Caki2 (cell line): ENCODE results near the gene SEC14L1. TPM values are rescaled to one million over a fixed set of nuclear protein-coding genes. Genes with fewer than 3 reads are reported as not detected.
A peak's percentile ranks its signal among the peaks of the same experiment; 100 is the strongest.
"Not testable (repeated sequence)": the region's sequence is repeated elsewhere in the genome, so short reads cannot be mapped to it uniquely, and the experiment has no call there.

ENCODE experiments used
- DNase-seq: peaks from one replicate; pipeline ENCODE4 v3.0.0-alpha.2; 2015; ENCODE audit warnings: low read depth
- in situ Hi-C: cut with HindIII; loops from 2 replicates; pipeline ENCODE4 v1.10.0; 2016; ENCODE audit warnings: low sequenced_read_pairs, low pct_unique_long_range_greater_than_20kb, mixed read lengths
- total RNA-seq: library from RNA; depleted of rRNA; stranded (reverse); fragments of >200 nt; shearing (Covaris generic); gene quantifications from 2 replicates; pipeline ENCODE4 v1.2.3, GENCODE V29; 2014; ENCODE audit warnings: low replicate concordance

The SEC14L1 gene
- total RNA-seq, 1 experiment from 2014 or later = 13.3 TPM

DNA sequence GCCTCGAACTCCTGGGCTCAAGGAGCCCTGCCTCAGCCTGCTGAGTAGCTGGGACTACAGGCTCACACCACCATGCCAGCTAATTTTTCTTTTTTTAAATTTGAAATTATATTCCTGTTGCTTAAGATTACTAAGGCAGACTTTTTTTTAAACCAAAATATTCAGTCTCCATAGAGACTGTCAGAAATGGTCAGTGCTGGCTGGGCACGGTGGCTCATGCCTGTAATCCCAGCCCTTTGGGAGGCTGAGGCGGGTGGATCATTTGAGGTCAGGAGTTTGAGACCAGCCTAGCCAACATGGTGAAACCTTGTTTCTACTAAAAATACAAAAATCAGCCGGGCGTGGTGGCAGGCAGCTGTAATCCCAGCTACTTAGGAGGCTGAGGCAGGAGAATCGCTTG is 11.3 kb downstream of the SEC14L1 start:
- DNase-seq, in situ Hi-C loops: not testable (repeated sequence)

- in situ Hi-C loops = no loop called here
- no peak for DNase-seq
These were observed 12.7 kb downstream of the SEC14L1 start for GRCh38 chr17:77153472-77153871.

DNA sequence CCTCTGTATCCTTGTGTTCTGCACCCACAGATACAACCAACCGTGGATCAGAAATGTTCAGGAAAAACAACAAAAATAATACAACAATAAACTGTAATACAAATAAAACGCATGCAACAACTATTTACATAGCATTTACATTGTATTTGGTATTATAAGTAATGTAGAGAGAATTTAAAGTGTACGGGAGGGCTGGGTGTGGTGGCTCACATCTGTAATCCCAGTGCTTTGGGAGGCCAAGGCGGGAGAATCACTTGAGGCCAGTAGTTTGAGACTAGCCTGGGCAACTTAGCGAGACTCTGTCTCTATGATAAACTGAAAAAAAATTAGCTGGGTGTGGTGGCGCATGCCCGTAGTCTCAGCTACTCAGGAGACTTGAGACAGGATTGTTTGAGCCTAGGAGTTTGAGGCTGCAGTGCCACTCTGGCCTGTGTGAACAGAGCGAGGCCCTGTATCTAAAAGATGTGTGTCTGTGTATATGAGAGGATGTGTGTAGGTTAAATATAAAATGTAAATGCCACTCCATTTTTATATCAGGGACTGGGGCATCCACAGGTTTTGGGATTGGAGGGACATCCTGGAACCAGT is 13.3 kb downstream of the SEC14L1 start:
- DNase-seq = no peak
- in situ Hi-C loops = no loop called here

GRCh38 chr17:77155125-77155524 is 14.4 kb downstream of the SEC14L1 start:
- in situ Hi-C loops = no loop called here

GRCh38 chr17:77157766-77158165 is 17.0 kb downstream of the SEC14L1 start:
- DNase-seq, in situ Hi-C loops: not testable (repeated sequence)

More at GRCh38 chr17:77155125-77155524, 14.4 kb downstream of the SEC14L1 start:
- no peak for DNase-seq

- DNase-seq = no peak
- in situ Hi-C loops = no loop called here
These were observed 19.5 kb downstream of the SEC14L1 start for GRCh38 chr17:77160091-77160874.

DNA sequence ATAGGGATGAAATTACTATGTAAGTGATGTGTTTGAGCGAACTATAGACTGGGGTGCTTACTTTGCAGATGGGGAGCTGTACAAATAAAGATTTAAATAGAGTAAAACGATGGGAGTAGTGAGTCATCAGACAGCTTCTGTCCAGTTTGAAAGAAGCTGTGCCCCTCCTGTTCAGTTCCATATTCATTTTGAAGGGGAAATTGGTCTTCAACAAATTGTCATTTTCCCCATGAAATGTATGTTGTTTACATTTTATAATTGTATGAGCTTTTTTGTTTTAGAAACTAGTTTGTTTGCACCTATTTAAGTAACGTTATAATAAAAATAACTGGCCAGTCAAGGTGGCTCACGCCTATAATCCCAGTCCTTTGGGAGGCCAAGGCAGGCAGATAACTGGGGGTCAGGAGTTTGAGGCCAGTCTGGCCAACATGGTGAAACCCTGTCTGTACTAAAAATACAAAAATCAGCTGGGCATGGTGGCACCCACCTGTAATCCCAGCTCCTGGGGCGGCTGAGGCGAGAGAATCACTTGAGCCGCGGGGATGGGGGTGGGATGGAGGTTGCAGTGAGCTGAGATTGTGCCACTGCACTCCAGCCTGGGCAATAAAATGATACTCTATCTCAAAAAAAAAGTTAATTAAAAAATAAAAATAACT is 20.2 kb downstream of the SEC14L1 start:
- no peak for DNase-seq
- in situ Hi-C loops = no loop called here

GRCh38 chr17:77161953-77162352 is 21.2 kb downstream of the SEC14L1 start:
- in situ Hi-C loops = no loop called here
- no peak for DNase-seq

- in situ Hi-C loops = no loop called here
- no peak for DNase-seq
These were observed 22.2 kb downstream of the SEC14L1 start for GRCh38 chr17:77163001-77163400.

GRCh38 chr17:77163511-77164280 is 22.9 kb downstream of the SEC14L1 start:
- DNase-seq = no peak
- in situ Hi-C loops = no loop called here

GRCh38 chr17:77164483-77165091 is 23.8 kb downstream of the SEC14L1 start:
- no peak for DNase-seq
- in situ Hi-C loops = no loop called here

DNA sequence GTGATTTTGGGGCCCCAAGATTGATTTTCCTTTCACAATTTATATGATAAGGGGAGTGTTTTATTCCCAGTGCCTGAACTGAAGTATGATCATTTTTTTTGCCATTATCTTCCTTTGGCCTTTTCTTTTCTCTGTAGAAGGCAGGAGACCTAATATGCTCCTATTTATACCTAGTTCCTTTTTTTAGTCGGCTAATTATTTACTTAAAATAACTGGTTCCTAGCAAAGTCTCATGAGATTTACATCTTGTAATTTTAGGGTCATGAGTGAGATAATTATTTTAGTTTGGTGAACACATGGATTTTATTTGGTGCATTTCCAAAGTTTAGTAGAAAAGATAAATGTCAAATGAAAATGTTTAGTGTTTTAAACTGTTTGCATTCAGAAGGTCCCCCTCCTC is 24.8 kb downstream of the SEC14L1 start:
- in situ Hi-C loops = no loop called here

DNA sequence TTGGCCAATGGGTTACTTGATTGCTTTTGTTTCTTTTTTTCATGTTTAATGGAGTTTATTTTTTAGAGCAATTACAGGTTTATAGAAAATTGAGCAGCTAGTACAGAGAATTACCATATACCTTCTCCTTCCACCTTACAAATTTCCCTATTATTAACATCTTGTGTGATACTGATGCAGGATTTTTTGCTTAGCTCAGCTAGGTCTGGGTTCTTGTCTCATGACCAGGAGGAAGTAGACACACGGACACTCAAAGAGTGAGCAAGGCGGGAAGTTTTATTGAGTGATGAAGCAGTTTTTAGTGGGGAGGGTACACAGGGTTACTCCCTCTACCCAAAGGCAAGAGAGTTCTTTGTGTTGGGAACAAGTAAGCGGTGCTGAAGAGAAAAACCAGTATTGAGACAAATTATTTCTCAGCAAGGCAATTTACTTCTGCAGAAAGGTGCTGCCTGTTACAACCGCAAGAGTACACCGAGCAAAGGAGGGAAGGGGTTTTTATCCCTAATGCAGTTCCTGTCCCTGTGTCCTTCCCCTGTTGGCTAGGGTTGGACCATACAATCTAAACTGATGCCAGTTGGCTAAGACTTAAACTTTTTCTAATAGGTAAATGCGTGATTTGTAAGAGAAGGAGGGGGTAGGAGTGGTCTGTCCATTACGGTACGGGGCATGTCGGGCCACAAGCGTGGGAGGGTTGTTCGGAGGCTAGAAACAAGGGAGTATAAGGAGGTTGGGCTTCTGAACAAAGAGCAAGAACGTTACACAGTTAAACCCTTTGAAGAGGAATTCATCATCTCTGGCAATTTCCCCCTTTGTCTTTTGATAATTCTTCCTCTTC is 26.9 kb downstream of the SEC14L1 start:
- in situ Hi-C loops = no loop called here
- DNase-seq = peak; percentile 27

More for the DNA sequence above, 24.8 kb downstream of the SEC14L1 start:
- no peak for DNase-seq

DNA sequence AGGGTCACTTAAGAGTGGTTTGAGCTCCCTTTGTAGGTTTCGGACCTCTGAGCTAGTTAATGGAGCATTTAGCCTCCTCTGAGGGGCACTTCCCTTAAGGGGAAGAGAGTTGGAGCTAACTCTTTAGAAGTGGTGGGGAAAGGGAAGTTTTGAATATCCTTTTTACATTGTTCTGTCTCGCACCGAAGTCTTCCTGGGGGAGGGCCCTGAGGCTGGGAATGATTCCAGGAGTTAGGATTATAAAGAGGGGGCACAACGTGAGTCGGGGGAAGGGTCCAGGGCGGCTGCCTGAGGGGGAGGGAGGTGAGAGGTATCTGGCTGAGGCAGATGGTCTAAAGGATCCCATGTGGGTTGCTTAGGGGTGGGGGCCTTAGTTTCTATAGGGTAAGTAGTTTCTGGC is 32.3 kb downstream of the SEC14L1 start:
- in situ Hi-C loops = no loop called here
- DNase-seq = no peak

DNA sequence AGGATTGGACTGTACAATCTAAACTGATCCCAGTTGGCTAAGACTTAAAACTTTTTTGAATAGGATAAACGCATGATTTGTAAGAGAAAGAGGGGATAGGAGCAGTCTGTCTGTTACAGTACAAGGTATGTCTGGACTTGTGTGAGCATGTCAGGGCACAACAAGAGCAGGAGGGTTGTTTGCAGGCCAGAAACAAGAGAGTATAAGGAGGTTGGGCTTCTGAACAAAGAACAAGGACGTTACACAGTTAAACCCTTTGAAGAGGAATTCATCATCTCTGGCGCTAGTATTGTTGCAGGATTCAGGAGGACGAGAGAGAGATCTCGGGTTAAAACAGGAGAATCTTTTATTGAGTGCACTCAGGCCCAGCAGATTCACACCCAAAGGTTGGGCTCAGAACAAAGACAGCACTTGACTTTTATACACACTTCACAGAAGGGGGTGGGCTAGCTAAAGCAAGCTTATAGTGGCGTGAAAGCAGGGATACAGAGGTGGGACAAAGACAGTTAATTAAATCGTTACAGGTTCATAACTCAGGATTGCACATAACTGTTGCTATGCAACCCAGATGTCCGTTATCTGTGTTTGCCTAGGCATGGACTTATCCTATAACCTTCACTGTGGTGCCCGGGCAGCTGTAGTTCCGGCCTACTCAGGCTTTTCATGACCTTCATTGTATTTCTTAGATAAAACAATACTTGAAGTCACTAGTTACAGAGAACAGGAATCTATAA is 34.3 kb downstream of the SEC14L1 start:
- in situ Hi-C loops = no loop called here

DNA sequence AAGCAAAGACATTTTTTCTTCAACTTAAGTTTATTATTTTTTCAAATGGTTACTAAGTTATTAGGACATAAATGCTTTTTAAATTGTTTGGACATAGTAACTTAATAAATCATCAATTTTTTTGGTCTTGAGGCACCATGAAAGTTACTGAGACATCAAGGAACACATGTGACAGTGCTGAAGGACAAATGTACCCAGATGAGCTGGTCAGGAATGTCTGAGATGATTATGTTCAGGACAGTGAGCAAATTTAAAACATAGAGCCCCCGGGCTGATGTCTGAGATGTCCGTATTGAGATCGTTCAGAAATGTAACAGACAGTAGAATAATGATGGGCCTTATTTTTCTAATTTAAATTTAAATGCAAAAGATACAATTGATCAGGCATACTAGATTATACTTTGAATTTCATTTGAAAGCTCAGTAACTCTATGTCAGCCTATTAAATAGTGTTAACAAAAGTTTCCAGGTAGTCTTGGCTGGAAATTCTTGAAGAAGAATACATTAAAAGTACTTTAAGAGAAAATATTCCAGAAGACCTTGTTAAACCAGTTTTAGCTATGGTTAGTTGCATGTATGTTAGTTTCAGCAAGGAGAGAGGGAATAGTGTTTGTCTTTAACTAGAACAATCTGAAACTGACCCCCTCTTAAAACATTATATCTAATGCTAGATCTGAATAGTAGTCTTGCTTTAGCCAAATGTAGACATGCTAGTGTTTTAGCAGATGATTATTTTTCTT is 36.4 kb downstream of the SEC14L1 start:
- no peak for DNase-seq
- in situ Hi-C loops = no loop called here

More for the DNA sequence above, 34.3 kb downstream of the SEC14L1 start:
- DNase-seq = no peak
